ENCODE measurements around the gene KIAA0753.

DNA sequence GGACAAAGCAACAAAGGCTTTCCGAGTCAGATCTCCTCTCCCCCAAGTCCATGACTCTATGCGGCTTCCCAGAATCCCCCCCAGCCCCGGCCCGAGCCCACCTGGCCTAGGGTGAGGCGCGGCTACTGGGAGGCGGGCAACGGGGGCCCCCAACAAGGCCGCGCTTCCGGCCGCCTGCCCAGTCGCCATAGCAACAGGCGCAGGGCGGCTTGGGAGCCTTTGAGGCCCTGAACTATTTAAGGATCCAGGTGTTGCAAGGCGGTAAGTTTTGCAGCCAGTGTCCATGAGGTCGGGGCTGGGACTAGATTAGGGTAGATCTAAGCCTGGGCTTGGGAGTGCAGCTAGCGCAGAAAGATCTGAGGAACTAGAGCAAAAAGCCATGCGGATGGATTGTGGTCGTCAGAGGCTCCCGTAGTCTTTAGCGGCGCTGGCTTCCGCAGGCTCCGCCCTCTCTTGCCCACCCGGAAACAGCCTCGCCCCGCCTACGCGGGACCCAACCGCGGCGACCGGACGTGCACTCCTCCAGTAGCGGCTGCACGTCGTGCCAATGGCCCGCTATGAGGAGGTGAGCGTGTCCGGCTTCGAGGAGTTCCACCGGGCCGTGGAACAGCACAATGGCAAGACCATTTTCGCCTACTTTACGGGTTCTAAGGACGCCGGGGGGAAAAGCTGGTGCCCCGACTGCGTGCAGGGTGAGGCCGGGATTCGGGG is at the start of gene KIAA0753, which contains the start of gene TXNDC17:
- TF ChIP-seq, protein P1, sequence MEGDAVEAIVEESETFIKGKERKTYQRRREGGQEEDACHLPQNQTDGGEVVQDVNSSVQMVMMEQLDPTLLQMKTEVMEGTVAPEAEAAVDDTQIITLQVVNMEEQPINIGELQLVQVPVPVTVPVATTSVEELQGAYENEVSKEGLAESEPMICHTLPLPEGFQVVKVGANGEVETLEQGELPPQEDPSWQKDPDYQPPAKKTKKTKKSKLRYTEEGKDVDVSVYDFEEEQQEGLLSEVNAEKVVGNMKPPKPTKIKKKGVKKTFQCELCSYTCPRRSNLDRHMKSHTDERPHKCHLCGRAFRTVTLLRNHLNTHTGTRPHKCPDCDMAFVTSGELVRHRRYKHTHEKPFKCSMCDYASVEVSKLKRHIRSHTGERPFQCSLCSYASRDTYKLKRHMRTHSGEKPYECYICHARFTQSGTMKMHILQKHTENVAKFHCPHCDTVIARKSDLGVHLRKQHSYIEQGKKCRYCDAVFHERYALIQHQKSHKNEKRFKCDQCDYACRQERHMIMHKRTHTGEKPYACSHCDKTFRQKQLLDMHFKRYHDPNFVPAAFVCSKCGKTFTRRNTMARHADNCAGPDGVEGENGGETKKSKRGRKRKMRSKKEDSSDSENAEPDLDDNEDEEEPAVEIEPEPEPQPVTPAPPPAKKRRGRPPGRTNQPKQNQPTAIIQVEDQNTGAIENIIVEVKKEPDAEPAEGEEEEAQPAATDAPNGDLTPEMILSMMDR (IDR thresholded peaks at IDR 0.05; ENCODE audit: low read depth, low read length) = no peak
- no peak for TF ChIP-seq EZH2phosphoT487 (IDR thresholded peaks at IDR 0.05; ENCODE audit: low read depth)
